OCI-LY1 (cell line): ENCODE measurements around the gene GHITM.

ENCODE experiments used
- CTCF ChIP-seq: fragments of 200-600 bp; sonication (generic), shearing (Covaris generic); IDR thresholded peaks from 2 replicates; pipeline ENCODE4 v1.5.1; 2017; ENCODE audit warnings: mild to moderate bottlenecking, antibody characterized with exemption, low read length, moderate library complexity, mixed read lengths
- EZH2 ChIP-seq: fragments of 200-600 bp; sonication (generic), shearing (Covaris generic); IDR thresholded peaks from 2 replicates; pipeline ENCODE4 v1.8.0; 2017; ENCODE audit warnings: borderline replicate concordance, mixed run types, mild to moderate bottlenecking, antibody characterized with exemption, low read length, moderate library complexity, mixed read lengths

DNA sequence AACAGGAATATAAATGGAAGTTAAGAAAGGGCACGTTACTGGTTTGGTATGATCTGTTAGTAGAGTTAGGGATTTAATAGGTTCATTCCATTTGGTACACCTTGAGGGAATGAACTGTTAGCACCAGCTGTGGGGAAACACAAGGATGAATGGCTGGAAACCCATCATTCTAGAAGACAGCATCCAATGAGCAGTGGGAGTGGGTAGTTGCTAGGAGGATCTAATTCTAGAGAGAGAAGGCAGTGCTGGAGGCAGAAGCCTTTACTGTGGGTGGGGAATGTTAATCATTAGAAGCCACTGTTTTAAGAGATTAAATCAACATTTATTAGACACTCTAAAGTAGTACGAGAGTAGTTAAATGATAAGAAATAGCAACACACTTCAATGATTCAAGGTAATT is 18.8 kb downstream of the GHITM start:
- TF ChIP-seq CTCF (no peak), EZH2 (no peak)
